Adrenal gland (tissue), 5 donors: Measurements from ENCODE around the gene SLC7A5.

ENCODE experiments used
- CTCF ChIP-seq, 6 experiments: fragments of 450-650 bp in 4 of 6; fragments of 200-600 bp in 2 of 6; sonication (generic) in 1 of 6; IDR thresholded peaks; 1 replicate in 5 of 6; 2 replicates in 1 of 6; pipeline versions ENCODE4 v1.5.1 to v1.8.0; 2016 to 2021; ENCODE audit warnings: antibody characterized with exemption in 6 of 6, mild to moderate bottlenecking in 2 of 6, moderate library complexity in 1 of 6
- POLR2A ChIP-seq, 2 donors: fragments of 450-650 bp; IDR thresholded peaks; one replicate each; pipeline ENCODE4 v1.6.1; 2017; ENCODE audit warnings: antibody characterized with exemption in 2 of 2, mild to moderate bottlenecking in 2 of 2, moderate library complexity in 1 of 2
- donor health status: DM: no; HTN: no; CAD: no.

DNA sequence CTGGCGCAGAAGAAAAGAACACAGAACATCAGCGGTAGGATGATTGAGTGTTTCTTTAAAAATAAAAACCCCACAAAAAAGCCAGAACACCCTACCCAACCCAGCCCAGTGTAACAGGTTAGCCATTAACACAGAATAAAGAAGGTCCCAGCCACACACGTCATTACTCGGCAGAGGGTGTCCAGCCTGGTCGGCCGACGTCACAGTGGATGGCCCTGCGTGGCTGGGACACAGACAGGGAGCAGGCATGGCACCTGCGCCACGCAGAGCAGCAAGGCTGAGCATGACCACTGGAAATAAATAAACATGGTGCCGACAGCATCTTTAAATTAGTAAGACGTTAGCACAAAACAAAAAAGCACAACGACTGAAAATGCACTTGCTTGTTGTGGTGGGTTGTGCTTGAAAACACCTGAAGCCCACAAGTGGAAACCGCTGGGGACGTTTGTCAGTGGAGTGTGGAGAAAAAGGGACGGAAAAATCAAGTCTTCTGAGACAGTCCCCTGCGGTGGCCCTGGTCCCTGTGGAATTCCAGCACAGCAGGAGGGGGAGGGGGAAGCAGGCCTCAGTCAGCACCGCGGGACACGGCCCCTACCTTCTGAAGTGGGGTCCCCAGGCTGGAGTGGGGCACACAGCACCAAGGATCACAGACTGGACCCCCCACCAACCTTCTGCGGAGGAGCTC is 39.2 kb downstream of the SLC7A5 start:
- TF ChIP-seq CTCF (IDR thresholded peaks at IDR 0.05) = no peak
- no peak for TF ChIP-seq POLR2A (IDR thresholded peaks at IDR 0.05)
